ENCODE results near the gene SLC12A5. TPM values are rescaled to one million over a fixed set of nuclear protein-coding genes. Genes with fewer than 3 reads are reported as not detected.

Gene SLC12A5
- polyA plus RNA-seq, 3 donors: 0.39 to 1.3 (median 0.56) TPM

GRCh38 chr20:46044896-46045295, 15.9 kb downstream of the SLC12A5 start:
- H3K27ac ChIP-seq (ENCODE audit: low read depth, low read length): no peak overlapping the region
- WGBS, 3 donors: 52 to 81% (median 64%) methylated on average over 6 of the region's 6 CpGs

- WGBS, 3 donors: 72 to 83% (median 82%) methylated on average over 8 of the region's 8 CpGs
- no peak overlapping the region for H3K27ac ChIP-seq (ENCODE audit: low read depth, low read length)
Observed at GRCh38 chr20:46046588-46047310, 17.7 kb downstream of the SLC12A5 start.

GRCh38 chr20:46047821-46048220, 18.8 kb downstream of the SLC12A5 start:
- 69 to 78% (median 75%) methylated on average over 7 to 8 of the region's 8 CpGs for WGBS, 3 donors
- H3K27ac ChIP-seq (ENCODE audit: low read depth, low read length): no peak overlapping the region

- 85 to 91% (median 87%) methylated on average over 4 of the region's 4 CpGs for WGBS, 3 donors
- no peak overlapping the region for H3K27ac ChIP-seq (ENCODE audit: low read depth, low read length)
Observed at GRCh38 chr20:46049190-46049589, 20.2 kb downstream of the SLC12A5 start.

GRCh38 chr20:46049815-46050214, 20.8 kb downstream of the SLC12A5 start:
- H3K27ac ChIP-seq (ENCODE audit: low read depth, low read length): no peak overlapping the region

GRCh38 chr20:46050444-46050843, 21.4 kb downstream of the SLC12A5 start:
- no peak overlapping the region for H3K27ac ChIP-seq (ENCODE audit: low read depth, low read length)
- WGBS, 3 donors: 51 to 67% (median 63%) methylated on average over 10 of the region's 10 CpGs

GRCh38 chr20:46050885-46051284, 21.9 kb downstream of the SLC12A5 start:
- no peak overlapping the region for H3K27ac ChIP-seq (ENCODE audit: low read depth, low read length)

GRCh38 chr20:46051556-46052308, 22.7 kb downstream of the SLC12A5 start:
- no peak overlapping the region for H3K27ac ChIP-seq (ENCODE audit: low read depth, low read length)
- WGBS, 3 donors: 61 to 67% (median 62%) methylated on average over 17 to 19 of the region's 19 CpGs

GRCh38 chr20:46053416-46053815, 24.4 kb downstream of the SLC12A5 start:
- H3K27ac ChIP-seq (ENCODE audit: low read depth, low read length): no peak overlapping the region
- WGBS, 3 donors: 85 to 90% (median 87%) methylated on average over 7 to 8 of the region's 8 CpGs

- WGBS, 3 donors: 43 to 56% (median 54%) methylated on average over 6 of the region's 6 CpGs
- H3K27ac ChIP-seq (ENCODE audit: low read depth, low read length): no peak overlapping the region
Observed at GRCh38 chr20:46054606-46055005, 25.6 kb downstream of the SLC12A5 start.

GRCh38 chr20:46055269-46055668, 26.3 kb downstream of the SLC12A5 start:
- H3K27ac ChIP-seq (ENCODE audit: low read depth, low read length): no peak overlapping the region
- 38 to 58% (median 58%) methylated on average over 1 of the region's 1 CpG for WGBS, 3 donors

GRCh38 chr20:46056027-46056833, 27.2 kb downstream of the SLC12A5 start:
- 80 to 83% (median 80%) methylated on average over 14 to 15 of the region's 15 CpGs for WGBS, 3 donors
- no peak overlapping the region for H3K27ac ChIP-seq (ENCODE audit: low read depth, low read length)

- WGBS, 3 donors: 12 to 19% (median 18%) methylated on average over 63 to 65 of the region's 65 CpGs
- H3K27ac ChIP-seq (ENCODE audit: low read depth, low read length): no peak overlapping the region
Observed at GRCh38 chr20:46056970-46057855, 28.2 kb downstream of the SLC12A5 start.

- WGBS, 3 donors: 8 to 9% (median 8%) methylated on average over 66 of the region's 66 CpGs
- H3K27ac ChIP-seq (ENCODE audit: low read depth, low read length): no peak overlapping the region
Observed at GRCh38 chr20:46057856-46058598, 29.0 kb downstream of the SLC12A5 start.

GRCh38 chr20:46058599-46059281, 29.7 kb downstream of the SLC12A5 start:
- no peak overlapping the region for H3K27ac ChIP-seq (ENCODE audit: low read depth, low read length)
- 22 to 26% (median 22%) methylated on average over 35 of the region's 35 CpGs for WGBS, 3 donors

GRCh38 chr20:46060301-46060881, 31.4 kb downstream of the SLC12A5 start:
- H3K27ac ChIP-seq (ENCODE audit: low read depth, low read length): no peak overlapping the region
- WGBS, 3 donors: 30 to 83% (median 45%) methylated on average over 2 of the region's 2 CpGs

GRCh38 chr20:46060975-46061374, 32.0 kb downstream of the SLC12A5 start:
- WGBS, 3 donors: 72 to 79% (median 77%) methylated on average over 4 of the region's 4 CpGs
- no peak overlapping the region for H3K27ac ChIP-seq (ENCODE audit: low read depth, low read length)

All from adipose tissue (tissue), 3 donors.